ENCODE results near the gene CHST9. TPM values are rescaled to one million over a fixed set of nuclear protein-coding genes. Genes with fewer than 3 reads are reported as not detected.
"Not testable (repeated sequence)": the region's sequence is repeated elsewhere in the genome, so short reads cannot be mapped to it uniquely, and the experiment has no call there.

CHST9 gene, protein sequence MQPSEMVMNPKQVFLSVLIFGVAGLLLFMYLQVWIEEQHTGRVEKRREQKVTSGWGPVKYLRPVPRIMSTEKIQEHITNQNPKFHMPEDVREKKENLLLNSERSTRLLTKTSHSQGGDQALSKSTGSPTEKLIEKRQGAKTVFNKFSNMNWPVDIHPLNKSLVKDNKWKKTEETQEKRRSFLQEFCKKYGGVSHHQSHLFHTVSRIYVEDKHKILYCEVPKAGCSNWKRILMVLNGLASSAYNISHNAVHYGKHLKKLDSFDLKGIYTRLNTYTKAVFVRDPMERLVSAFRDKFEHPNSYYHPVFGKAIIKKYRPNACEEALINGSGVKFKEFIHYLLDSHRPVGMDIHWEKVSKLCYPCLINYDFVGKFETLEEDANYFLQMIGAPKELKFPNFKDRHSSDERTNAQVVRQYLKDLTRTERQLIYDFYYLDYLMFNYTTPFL
- total RNA-seq: not detected

GRCh38 chr18:27185025-27185763 is at the start of gene CHST9:
CHST9 (minus strand) TSS chr18:27185308; CDS start chr18:27142809, 42,499 bp downstream.
- DNase-seq (ENCODE audit: low read depth in 2 of 3, low spot score in 2 of 3): no peak

GRCh38 chr18:27232355-27232754 is 47.2 kb upstream of the CHST9 start:
- DNase-seq (ENCODE audit: low read depth in 2 of 3, low spot score in 2 of 3): not testable (repeated sequence)

DNA sequence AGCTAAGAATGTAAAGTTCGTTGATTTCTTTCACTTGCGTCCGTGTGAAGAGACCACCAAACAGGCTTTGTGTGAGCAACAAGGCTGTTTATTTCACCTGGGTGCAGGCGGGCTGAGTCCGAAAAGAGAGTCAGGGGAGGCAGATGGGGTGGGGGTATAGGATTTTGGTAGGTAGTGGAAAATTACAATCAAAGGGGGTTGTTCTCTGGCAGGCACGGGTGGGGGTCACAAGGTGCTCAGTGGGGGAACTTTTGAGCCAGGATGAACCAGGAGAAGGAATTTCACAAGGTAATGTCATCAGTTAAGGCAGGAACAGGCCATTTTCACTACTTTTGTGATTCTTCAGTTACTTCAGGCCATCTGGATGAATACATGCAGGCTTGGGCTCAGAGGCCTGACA is 46.6 kb upstream of the CHST9 start:
- not testable (repeated sequence) for DNase-seq (ENCODE audit: low read depth in 2 of 3, low spot score in 2 of 3)

- DNase-seq (ENCODE audit: low read depth in 2 of 3, low spot score in 2 of 3): not testable (repeated sequence)
These were observed 46.1 kb upstream of the CHST9 start for GRCh38 chr18:27231221-27231620.

GRCh38 chr18:27227721-27228120 is 42.6 kb upstream of the CHST9 start:
- DNase-seq (ENCODE audit: low read depth in 2 of 3, low spot score in 2 of 3): no peak

DNA sequence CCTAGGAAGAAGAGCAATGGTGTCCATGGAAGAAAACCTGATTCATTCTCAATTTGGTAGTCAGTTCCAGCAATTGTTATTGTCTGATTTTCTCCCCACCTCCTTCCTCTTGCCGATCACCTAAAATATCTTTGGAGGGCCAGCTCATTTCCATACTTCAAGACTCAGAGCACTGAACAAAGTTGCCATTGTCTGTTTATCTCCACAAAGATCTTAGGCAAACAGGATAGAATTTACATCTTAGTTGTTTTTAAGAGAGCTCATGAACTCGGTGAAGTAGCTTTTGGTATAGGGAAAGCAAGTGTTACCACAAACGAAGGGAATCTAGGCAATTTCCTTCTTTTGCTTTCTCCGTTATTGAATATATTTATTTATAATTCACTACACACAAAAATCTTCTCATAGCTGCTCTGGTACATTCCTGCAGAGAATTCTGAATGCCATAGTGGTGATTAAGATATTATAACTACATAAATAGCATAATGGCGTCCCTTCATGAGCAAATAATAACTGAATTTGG is 41.5 kb upstream of the CHST9 start:
- no peak for DNase-seq (ENCODE audit: low read depth in 2 of 3, low spot score in 2 of 3)

- no peak for DNase-seq (ENCODE audit: low read depth in 2 of 3, low spot score in 2 of 3)
These were observed 40.9 kb upstream of the CHST9 start for GRCh38 chr18:27225947-27226481.

DNA sequence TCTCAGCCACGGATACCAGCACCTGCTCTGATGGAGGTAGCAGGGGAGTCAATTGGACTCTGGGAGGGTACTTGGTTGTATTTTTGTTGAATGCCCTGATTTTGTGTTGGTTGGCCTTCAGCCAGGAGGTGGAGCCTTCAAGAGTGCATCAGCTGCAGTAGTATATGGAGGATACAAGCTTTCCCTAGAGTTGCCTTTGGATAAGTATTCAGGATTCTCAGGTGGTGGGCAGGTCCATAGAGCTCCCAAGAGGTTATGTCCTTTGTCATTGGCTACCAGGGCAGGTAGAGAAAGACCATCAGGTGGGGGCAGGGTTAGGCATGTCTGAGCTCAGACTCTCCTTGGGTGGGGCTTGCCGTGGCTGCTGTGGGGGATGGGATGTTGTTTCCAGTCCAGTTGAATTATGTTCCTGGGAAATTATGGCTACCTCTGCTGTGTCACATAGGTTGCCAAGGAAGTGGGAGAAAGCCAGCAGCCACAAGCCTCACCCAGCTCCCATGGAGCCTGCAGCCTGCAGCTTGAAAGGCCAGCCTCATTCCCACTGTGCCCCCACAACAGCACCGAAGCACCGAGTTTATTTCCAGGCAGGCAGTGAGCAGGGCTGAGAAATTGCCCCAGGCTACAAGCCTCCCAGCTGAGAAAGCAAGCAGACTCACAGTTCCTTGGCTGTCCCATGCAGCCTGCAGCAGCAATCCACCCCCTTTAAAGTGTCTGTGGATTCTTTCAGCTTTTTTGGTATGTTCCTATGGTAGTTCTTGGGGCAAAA is 38.6 kb upstream of the CHST9 start:
- DNase-seq (ENCODE audit: low read depth in 2 of 3, low spot score in 2 of 3): no peak

DNA sequence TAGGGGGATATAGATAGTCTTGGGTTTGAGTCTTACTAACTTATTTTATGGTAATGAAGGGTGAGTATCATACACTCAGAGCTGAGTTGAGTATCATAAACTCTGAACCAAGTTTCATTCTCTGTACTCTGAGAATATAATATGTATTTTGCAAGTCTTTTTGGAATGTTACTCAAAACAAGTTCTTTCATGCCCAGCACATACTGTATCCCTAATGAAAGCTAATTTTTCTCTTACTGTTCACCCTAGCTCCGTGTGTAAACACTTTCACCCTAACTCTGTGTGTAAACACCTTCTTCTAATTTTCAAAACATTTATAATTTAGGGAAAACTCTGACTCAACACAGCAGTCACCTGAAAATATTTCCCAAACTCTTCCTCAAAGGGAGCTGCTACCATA is 29.7 kb upstream of the CHST9 start:
- no peak for DNase-seq (ENCODE audit: low read depth in 2 of 3, low spot score in 2 of 3)

DNA sequence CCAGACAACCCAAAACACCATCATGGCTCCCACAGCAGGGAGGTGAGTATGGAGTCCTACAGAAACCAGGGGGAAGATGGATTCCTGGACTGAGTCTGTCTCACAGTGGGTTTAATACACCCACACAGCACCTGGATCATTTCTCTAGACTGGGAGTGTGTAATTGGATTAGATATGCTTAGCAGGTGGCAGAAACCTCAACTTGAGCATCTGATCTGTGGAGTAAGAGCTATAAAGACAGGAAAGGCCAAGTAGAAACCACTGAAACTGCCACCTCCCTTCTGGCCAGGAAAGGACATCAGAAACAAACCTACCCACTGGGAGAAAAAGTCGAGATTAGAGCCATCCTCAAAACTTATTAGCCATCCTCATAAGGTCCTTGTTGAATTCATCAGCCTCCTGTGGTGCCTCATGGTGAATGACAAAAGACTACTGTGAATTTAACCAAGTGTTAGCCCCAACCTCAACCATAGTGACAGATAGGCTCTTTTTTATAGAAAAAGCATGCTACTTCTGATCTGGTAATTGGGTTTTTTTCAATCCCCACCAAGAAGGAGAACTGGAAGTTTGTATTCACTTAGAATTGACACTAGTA is 28.1 kb upstream of the CHST9 start:
- DNase-seq (ENCODE audit: low read depth in 2 of 3, low spot score in 2 of 3): no peak

DNA sequence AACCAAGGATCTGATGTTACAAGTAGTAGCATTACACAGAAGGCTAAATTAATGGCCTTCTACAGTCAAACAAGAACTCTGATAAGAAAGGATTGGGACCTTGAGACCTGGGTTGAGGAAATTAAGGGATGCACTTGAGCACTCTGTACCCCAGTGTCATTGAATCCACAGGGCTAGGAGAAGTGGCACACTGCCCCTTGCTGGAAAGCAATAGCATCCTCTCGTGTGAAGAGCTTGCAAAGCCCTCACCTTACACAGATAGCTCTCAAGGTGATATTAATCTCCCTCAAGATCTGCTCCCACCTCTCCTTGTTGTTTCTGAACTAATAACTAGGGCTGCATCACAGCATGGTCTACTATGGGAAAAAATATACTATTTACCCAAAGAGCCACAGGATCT is 26.5 kb upstream of the CHST9 start:
- no peak for DNase-seq (ENCODE audit: low read depth in 2 of 3, low spot score in 2 of 3)

DNA sequence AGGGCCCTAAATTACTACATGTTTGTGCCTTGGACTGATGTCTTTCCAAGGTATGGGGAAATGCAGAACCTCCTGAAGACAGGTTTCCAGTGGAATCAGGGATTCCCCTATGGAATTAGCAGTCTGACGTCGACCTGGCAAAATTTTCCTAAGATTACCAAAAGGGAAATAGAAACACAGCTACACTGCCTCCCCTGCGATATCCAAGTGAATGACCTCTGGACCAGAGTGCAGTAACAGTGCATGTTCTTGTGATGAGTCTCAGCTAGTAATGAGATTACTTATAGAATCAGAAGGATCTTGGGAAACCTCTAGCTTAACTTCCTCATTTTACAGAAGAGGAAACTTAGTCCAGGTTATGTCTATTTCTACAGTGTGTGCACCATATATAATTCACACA is 21.3 kb upstream of the CHST9 start:
- no peak for DNase-seq (ENCODE audit: low read depth in 2 of 3, low spot score in 2 of 3)

DNA sequence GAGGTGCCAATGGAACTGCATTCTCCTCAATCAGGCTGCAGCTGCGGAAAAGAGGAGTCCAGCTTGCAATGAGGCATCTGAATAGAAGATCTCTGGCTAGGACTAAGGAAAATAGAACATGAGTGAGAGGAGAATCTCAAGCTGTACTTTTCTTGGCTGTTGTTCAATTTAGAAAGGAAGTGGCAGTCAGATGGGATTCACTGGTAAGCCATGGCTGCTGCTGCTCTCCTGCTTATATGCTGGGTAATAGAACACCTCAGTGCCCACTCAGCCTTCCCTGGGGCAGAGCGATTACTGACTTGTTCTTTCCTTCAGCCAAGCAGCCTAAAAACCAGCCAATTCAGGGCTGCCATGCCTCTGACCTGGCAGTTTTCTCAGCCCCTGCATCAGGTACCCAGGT is 17.6 kb upstream of the CHST9 start:
- no peak for DNase-seq (ENCODE audit: low read depth in 2 of 3, low spot score in 2 of 3)

DNA sequence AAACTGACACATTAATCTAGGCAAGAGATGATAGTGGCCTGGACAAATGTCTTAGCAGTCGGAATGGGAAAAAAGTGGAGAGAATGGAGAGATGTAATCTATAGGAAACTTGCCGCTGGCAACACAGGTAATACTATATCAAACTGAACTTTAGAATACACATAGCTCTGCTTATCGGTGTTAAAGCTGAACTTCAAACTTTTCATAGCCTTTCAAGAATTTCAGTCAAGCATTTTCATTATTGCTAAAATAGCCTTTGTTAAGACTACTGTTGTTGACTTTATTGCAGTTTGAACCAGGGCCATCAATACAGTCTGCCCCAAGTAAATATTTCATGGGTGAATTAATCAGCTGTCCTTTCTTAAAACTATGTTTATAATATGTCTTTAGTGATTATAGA is 12.9 kb upstream of the CHST9 start:
- DNase-seq (ENCODE audit: low read depth in 2 of 3, low spot score in 2 of 3): no peak

DNA sequence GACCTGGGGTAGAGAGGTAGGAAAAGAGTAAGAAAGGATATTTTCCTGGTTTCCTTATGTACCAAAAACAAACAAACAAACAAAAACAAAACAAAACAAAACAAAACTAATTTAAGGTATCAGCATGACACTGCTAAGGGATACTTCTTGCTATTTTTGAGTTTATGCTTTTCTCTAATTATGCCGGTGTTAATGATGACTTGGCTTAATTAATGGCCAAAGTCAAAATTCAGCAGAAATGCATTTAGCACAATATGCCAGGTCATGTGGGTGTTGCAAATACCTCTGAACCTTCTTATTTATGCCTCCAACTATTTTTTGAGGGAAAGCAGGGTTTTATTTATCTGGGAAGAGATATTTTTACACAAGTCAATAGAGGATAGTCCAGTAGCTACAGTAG is 3.2 kb upstream of the CHST9 start:
- DNase-seq (ENCODE audit: low read depth in 2 of 3, low spot score in 2 of 3): no peak

DNA sequence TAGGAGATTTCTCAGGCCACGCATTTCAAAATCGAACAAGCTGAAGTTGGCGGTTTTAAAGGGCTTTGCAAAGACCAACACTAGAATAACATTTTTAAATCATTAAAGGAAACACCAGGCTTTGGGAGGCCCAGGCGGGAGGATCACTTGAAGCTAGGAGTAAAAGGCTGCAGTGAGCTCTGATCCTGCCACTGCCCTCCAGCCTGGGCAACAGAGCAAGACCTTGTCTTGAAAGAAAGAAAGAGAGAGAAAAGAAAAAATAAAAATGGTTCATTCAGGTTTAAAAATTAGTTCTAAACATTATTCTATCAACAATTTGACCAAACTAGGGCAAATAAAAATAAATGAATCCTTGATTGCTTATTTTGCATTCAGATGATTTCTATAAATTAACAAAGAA is 789 bp upstream of the CHST9 start:
- DNase-seq (ENCODE audit: low read depth in 2 of 3, low spot score in 2 of 3): no peak

DNA sequence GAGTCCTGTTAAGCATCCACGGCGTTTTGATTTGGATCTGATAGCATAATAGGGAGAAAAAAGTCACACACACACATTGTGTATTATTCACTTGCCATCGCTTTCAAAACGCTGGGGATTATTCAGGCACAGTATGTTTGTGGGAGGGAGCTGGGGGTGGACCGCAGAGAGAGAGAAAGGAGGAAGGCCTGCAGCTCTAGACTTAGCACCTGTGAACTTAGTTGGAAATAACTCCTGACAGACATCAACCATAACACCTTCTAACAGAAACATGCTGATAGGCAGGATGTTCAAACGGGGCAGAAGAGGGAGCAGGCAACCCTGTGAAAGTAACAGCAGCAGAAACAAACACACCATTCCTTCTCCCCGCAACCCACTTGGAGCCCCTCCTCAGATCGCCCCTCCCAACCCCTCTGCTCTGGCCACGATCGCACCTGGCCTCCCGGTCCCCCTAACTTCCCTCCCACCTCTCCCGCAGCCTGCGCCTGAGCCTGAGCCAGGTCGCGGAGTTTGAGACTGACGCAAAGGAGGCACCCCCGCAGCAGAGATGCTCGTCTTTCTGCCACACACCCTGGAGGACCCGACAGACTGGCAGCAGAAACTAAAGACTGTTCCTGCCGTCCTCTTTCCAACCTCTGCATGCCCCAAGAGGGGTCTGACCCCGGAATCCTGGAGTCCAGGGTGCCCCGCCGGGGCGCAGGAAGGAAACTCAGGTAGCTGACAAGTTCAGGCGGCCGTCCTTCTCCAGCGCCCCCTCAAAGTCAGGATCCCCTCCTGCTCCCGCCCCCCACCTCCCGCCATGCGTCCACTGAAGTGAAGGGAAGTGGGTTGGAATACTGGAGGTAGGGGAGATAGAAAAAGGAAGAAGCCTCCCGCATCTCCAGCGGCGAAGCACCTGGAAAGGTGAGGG is 738 bp downstream of the CHST9 start:
- DNase-seq (ENCODE audit: low read depth in 2 of 3, low spot score in 2 of 3): no peak

DNA sequence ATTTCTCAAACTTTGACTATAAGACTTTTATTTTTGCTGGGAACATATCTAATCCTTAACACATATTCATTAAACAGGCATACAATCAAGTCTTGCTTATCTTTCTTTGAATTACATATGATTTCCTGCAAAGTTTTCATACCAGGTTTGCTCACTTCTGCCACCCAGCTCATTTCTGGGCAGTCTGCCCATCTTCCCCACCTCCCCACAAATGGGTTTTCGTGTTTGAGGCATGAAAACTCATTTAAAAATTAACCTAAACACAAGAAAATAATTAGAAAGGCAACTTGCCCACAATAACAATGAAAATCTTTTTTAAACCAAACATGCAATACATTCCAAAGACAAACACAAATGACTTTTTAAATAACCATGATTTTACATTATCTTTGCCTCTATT is 3.4 kb downstream of the CHST9 start:
- DNase-seq (ENCODE audit: low read depth in 2 of 3, low spot score in 2 of 3): no peak

DNA sequence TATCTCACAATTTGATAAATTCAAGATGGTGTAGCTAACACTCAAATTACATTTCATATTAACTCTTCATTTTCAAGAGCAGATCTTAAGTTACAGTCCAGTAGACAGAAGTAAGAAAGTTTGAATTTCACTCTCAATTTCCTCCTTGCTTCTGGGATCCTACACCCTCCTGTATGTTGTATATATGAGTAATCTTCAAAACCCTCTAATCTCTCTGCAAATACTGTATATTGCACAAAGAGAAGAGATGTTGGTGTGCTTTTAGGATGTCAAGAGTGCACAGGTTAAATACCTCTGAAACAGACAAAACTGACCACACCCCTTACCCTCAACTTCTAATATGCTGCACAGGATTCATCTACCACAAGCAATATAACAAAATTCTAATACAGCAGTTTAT is 6.7 kb downstream of the CHST9 start:
- DNase-seq (ENCODE audit: low read depth in 2 of 3, low spot score in 2 of 3): no peak

All from hematopoietic multipotent progenitor cell (in vitro differentiated cells).